ENCODE results near the gene ZNF813.
"Not testable (repeated sequence)": the region's sequence is repeated elsewhere in the genome, so short reads cannot be mapped to it uniquely, and the experiment has no call there.

ZNF813 gene

DNA sequence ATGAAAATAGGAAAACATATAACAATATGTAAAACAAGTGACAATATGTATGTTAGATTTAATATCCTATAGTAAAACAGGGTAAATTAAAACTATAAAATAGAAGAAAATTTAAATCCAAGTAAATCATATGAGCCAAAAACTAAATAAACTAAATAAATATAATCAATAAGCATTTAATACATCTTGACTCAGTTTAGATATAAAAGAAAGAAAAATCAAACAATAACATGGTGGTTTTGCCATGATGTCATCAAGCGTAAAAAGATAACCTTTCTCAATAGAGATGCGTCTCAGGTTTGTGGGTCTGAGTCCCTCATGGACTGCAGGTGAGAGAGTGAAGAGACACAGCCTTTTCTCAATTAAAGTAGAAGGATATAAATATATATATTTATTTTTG is 43.8 kb downstream of the ZNF813 start:
- no peak overlapping the region for H2AFZ ChIP-seq (ENCODE audit: low read length)
- no peak overlapping the region for H3K9ac ChIP-seq (ENCODE audit: low read length)
- no peaks in the 10 kb centered on the region for H3K9me2 ChIP-seq (ENCODE audit: low read depth, low read length)
- H3K4me1 ChIP-seq (ENCODE audit: insufficient read depth, low read length, severe bottlenecking) = no peaks in the 10 kb centered on the region
- no peaks in the 10 kb centered on the region for H4K20me1 ChIP-seq (ENCODE audit: insufficient read depth, low read length)
- no peaks in the 10 kb centered on the region for H3F3A ChIP-seq (ENCODE audit: insufficient read depth, low read length)
- H3K4me2 ChIP-seq (ENCODE audit: low read length) = no peak overlapping the region
- no peaks in the 10 kb centered on the region for H3K79me2 ChIP-seq (ENCODE audit: insufficient read depth, low read length)
- no peak for TF ChIP-seq EZH2 (IDR thresholded peaks at IDR 0.05; ENCODE audit: borderline replicate concordance, low read length)
- TF ChIP-seq, protein P1, sequence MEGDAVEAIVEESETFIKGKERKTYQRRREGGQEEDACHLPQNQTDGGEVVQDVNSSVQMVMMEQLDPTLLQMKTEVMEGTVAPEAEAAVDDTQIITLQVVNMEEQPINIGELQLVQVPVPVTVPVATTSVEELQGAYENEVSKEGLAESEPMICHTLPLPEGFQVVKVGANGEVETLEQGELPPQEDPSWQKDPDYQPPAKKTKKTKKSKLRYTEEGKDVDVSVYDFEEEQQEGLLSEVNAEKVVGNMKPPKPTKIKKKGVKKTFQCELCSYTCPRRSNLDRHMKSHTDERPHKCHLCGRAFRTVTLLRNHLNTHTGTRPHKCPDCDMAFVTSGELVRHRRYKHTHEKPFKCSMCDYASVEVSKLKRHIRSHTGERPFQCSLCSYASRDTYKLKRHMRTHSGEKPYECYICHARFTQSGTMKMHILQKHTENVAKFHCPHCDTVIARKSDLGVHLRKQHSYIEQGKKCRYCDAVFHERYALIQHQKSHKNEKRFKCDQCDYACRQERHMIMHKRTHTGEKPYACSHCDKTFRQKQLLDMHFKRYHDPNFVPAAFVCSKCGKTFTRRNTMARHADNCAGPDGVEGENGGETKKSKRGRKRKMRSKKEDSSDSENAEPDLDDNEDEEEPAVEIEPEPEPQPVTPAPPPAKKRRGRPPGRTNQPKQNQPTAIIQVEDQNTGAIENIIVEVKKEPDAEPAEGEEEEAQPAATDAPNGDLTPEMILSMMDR (IDR thresholded peaks at IDR 0.05; ENCODE audit: low read length) = no peak
- no peaks in the 10 kb centered on the region for H3K27me3 ChIP-seq (ENCODE audit: insufficient read depth, low read length)
- H3K36me3 ChIP-seq (ENCODE audit: insufficient read depth, low read length) = no peaks in the 10 kb centered on the region
- no peak overlapping the region for H3K4me3 ChIP-seq (ENCODE audit: low read depth, low read length, poor library complexity, severe bottlenecking)
- H3K27ac ChIP-seq (ENCODE audit: low read depth, low read length, poor library complexity, severe bottlenecking) = no peak overlapping the region
- no peaks in the 10 kb centered on the region for H3K9me3 ChIP-seq (ENCODE audit: low read length)

DNA sequence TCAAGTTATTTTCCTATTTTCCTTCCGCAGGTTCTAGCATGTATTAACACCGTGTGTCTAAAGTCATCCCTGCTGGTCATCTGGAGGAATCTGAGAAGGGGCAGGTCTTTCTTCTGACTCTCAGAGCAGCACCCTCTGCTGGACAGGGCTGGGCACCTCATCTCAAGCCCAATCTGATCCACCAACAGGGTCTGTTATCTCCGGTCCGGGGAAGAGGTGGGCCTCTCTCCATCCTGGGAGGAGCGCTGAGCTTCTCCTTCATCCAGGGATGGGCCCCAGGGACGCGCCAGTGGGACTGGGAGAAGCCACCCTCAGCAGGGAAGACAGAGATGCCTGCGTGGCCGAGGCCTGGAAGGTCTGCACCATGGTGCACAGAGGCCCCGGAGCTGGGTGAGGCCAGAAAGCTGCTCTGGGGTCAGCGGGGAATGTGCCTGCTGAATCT is 44.4 kb downstream of the ZNF813 start:
- Histone ChIP-seq H3K4me3 (ENCODE audit: low read depth, low read length, poor library complexity, severe bottlenecking) (no peak overlapping the region), H3F3A (ENCODE audit: insufficient read depth, low read length) (no peaks in the 10 kb centered on the region), H3K9ac (ENCODE audit: low read length) (no peak overlapping the region), H3K27ac (ENCODE audit: low read depth, low read length, poor library complexity, severe bottlenecking) (no peak overlapping the region), H3K9me3 (ENCODE audit: low read length) (no peaks in the 10 kb centered on the region), H3K36me3 (ENCODE audit: insufficient read depth, low read length) (no peaks in the 10 kb centered on the region), H4K20me1 (ENCODE audit: insufficient read depth, low read length) (no peaks in the 10 kb centered on the region), H3K9me2 (ENCODE audit: low read depth, low read length) (no peaks in the 10 kb centered on the region), H3K27me3 (ENCODE audit: insufficient read depth, low read length) (no peaks in the 10 kb centered on the region), H3K4me2 (ENCODE audit: low read length) (no peak overlapping the region), H2AFZ (ENCODE audit: low read length) (no peak overlapping the region), H3K4me1 (ENCODE audit: insufficient read depth, low read length, severe bottlenecking) (no peaks in the 10 kb centered on the region), H3K79me2 (ENCODE audit: insufficient read depth, low read length) (no peaks in the 10 kb centered on the region)
- no peak for TF ChIP-seq EZH2 (IDR thresholded peaks at IDR 0.05; ENCODE audit: borderline replicate concordance, low read length)
- TF ChIP-seq, protein P1 (IDR thresholded peaks at IDR 0.05; ENCODE audit: low read length) = peak; percentile 64

DNA sequence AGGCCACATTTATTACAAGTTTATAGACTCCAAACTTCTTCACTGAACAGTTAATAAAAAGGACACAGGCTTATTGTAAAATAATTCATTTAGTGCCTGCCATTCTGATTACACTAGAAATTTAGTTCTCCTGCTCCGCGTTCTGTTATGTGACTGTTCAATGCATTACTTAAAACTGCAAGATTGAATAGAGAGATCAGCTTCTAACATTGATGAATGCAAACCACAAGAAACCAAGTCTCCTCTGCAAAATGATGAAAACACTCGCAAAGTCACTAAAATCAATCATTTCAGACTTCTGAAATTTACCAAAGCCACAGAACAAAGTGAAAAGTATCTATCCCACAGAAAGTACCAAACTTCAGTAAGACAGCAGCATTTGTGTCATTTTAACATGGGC is 47.5 kb downstream of the ZNF813 start:
- H3F3A ChIP-seq (ENCODE audit: insufficient read depth, low read length); H3K4me3 ChIP-seq (ENCODE audit: low read depth, low read length, poor library complexity, severe bottlenecking); H3K27ac ChIP-seq (ENCODE audit: low read depth, low read length, poor library complexity, severe bottlenecking); H3K9ac ChIP-seq (ENCODE audit: low read length); H3K27me3 ChIP-seq (ENCODE audit: insufficient read depth, low read length); H3K9me2 ChIP-seq (ENCODE audit: low read depth, low read length); H4K20me1 ChIP-seq (ENCODE audit: insufficient read depth, low read length); H3K4me1 ChIP-seq (ENCODE audit: insufficient read depth, low read length, severe bottlenecking); H3K36me3 ChIP-seq (ENCODE audit: insufficient read depth, low read length); H3K4me2 ChIP-seq (ENCODE audit: low read length); H2AFZ ChIP-seq (ENCODE audit: low read length); H3K79me2 ChIP-seq (ENCODE audit: insufficient read depth, low read length); H3K9me3 ChIP-seq (ENCODE audit: low read length): not testable (repeated sequence)

DNA sequence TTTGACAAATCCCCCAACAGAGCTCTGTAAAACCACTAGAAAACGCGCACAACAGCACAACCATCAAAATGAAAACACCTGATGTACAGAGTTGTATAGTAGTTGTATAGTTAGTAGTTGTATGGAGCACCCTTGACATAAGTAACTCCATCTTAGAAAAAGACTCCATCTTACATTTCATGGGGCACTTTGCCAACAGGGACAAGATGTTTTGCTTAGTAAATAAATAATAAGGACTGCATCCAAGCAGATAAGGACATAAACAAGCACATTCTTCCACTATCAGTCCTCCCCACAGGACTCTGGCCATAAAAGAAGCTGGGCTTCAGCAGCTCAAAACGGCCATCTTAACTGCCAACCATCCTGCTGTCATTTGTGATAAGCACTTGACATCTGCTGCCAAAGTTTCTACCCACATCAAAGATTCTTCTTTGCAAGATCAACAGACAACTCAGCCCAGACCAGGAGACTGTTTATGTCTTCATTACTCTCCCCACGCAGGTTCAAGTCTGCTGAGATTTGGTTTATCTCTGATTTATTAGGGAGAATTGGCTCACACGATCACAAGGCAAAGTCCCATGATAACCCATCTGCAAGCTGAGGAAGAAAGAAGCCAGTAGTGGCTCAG is 49.7 kb downstream of the ZNF813 start:
- Histone ChIP-seq H4K20me1 (ENCODE audit: insufficient read depth, low read length) (no peaks in the 10 kb centered on the region), H3K27me3 (ENCODE audit: insufficient read depth, low read length) (no peaks in the 10 kb centered on the region), H3K79me2 (ENCODE audit: insufficient read depth, low read length) (no peaks in the 10 kb centered on the region), H3K9me2 (ENCODE audit: low read depth, low read length) (no peaks in the 10 kb centered on the region), H3K4me1 (ENCODE audit: insufficient read depth, low read length, severe bottlenecking) (peaks cover 4% of the 10 kb centered on the region), H3K4me2 (ENCODE audit: low read length) (no peak overlapping the region), H3K9ac (ENCODE audit: low read length) (no peak overlapping the region), H3K27ac (ENCODE audit: low read depth, low read length, poor library complexity, severe bottlenecking) (no peak overlapping the region), H3K36me3 (ENCODE audit: insufficient read depth, low read length) (no peaks in the 10 kb centered on the region; the same call in 1 of the 2 replicates), H2AFZ (ENCODE audit: low read length) (no peak overlapping the region), H3F3A (ENCODE audit: insufficient read depth, low read length) (no peaks in the 10 kb centered on the region), H3K9me3 (ENCODE audit: low read length) (no peaks in the 10 kb centered on the region), H3K4me3 (ENCODE audit: low read depth, low read length, poor library complexity, severe bottlenecking) (no peak overlapping the region)
- TF ChIP-seq, protein P1 (IDR thresholded peaks at IDR 0.05; ENCODE audit: low read length) = no peak
- no peak for TF ChIP-seq EZH2 (IDR thresholded peaks at IDR 0.05; ENCODE audit: borderline replicate concordance, low read length)
